Keratinocyte (primary cell): ENCODE results near the gene PRXL2B. TPM values are rescaled to one million over a fixed set of nuclear protein-coding genes. Genes with fewer than 3 reads are reported as not detected.

ENCODE experiments used
- DNase-seq: peaks from one replicate; pipeline ENCODE4 v3.0.0-alpha.2; 2011; ENCODE audit warnings: low read depth, missing footprints, low spot score
- FAIRE-seq: peaks from 2 replicates; lab custom pipeline; 2011; peaks lifted over from hg19 to GRCh38; lab: Jason Lieb, UNC
- H2AFZ ChIP-seq: 2 replicates; pipeline ENCODE4 v1.6.0; 2012; ENCODE audit warnings: low read length, control low read depth, inconsistent platforms; ENCODE audit not compliant: control insufficient read depth
- H3K27ac ChIP-seq: 2 replicates; pipeline ENCODE4 v1.5.1; 2011; ENCODE audit warnings: low read length; ENCODE audit not compliant: control insufficient read depth, insufficient read depth
- H3K27me3 ChIP-seq: 3 replicates; pipeline ENCODE4 v1.6.0; 2011; ENCODE audit warnings: low read length; ENCODE audit not compliant: control insufficient read depth, insufficient read depth; ENCODE audit errors: extremely low read depth
- H3K36me3 ChIP-seq, 2 experiments: 2 replicates in 1 of 2; 3 replicates in 1 of 2; pipeline ENCODE4 v1.5.1; 2011; ENCODE audit warnings: low read length in 2 of 2, mild to moderate bottlenecking in 1 of 2; ENCODE audit not compliant: control insufficient read depth in 2 of 2, insufficient read depth in 2 of 2; ENCODE audit errors: extremely low read depth in 1 of 2
- H3K4me1 ChIP-seq: 3 replicates; pipeline ENCODE4 v1.5.1; 2011; ENCODE audit warnings: low read length; ENCODE audit not compliant: control insufficient read depth, insufficient read depth; ENCODE audit errors: extremely low read depth
- H3K4me2 ChIP-seq: 3 replicates; pipeline ENCODE4 v1.6.0; 2011; ENCODE audit warnings: low read depth, low read length; ENCODE audit not compliant: control insufficient read depth, insufficient read depth; ENCODE audit errors: extremely low read depth
- H3K4me3 ChIP-seq, 3 experiments: fragments of 200-600 bp in 1 of 3; sonication (generic) in 1 of 3; 2 replicates in 2 of 3; 3 replicates in 1 of 3; pipeline ENCODE4 v1.5.1; 2011 to 2016; ENCODE audit warnings: low read length in 3 of 3, mild to moderate bottlenecking in 3 of 3, control low read depth in 2 of 3, inconsistent platforms in 1 of 3, low read depth in 1 of 3, mixed read lengths in 1 of 3, mixed run types in 1 of 3, moderate library complexity in 1 of 3; ENCODE audit not compliant: control insufficient read depth in 2 of 3, insufficient read depth in 2 of 3; ENCODE audit errors: extremely low read depth in 1 of 3
- H3K79me2 ChIP-seq: 2 replicates; pipeline ENCODE4 v1.6.0; 2012; ENCODE audit warnings: low read length; ENCODE audit not compliant: control insufficient read depth, insufficient read depth
- H3K9ac ChIP-seq: 3 replicates; pipeline ENCODE4 v1.6.0; 2011; ENCODE audit warnings: low read length; ENCODE audit not compliant: control insufficient read depth, insufficient read depth; ENCODE audit errors: extremely low read depth
- H3K9me1 ChIP-seq: 3 replicates; pipeline ENCODE4 v1.6.0; 2011; ENCODE audit warnings: low read length; ENCODE audit not compliant: control insufficient read depth, insufficient read depth; ENCODE audit errors: extremely low read depth
- H3K9me3 ChIP-seq: 2 replicates; pipeline ENCODE4 v1.5.1; 2012; ENCODE audit warnings: low read depth, low read length; ENCODE audit not compliant: control insufficient read depth
- H4K20me1 ChIP-seq: 3 replicates; pipeline ENCODE4 v1.6.0; 2011; ENCODE audit warnings: low read length; ENCODE audit not compliant: control insufficient read depth, insufficient read depth; ENCODE audit errors: extremely low read depth
- CTCF ChIP-seq, 3 experiments: IDR thresholded peaks in 1 of 3; conservative IDR thresholded peaks in 1 of 3; optimal IDR thresholded peaks in 1 of 3; 2 replicates in 2 of 3; 3 replicates in 1 of 3; pipeline versions ENCODE3 to v1.5.1; 2011; ENCODE audit warnings: low read length in 3 of 3, mild to moderate bottlenecking in 3 of 3, moderate library complexity in 2 of 3, control low read depth in 1 of 3, inconsistent platforms in 1 of 3; ENCODE audit not compliant: insufficient read depth in 2 of 3; ENCODE audit errors: extremely low read depth in 1 of 3
- EZH2 ChIP-seq: IDR thresholded peaks from one replicate; pipeline ENCODE4 v1.6.1; 2012; ENCODE audit warnings: inconsistent platforms, mild to moderate bottlenecking, low read length, moderate library complexity
- dilution Hi-C: fragments of 300-500 bp; cut with MboI; formaldehyde crosslinking; loops from one replicate; pipeline ENCODE4 v1.7.0; 2020; ENCODE audit warnings: low sequenced_read_pairs; ENCODE audit not compliant: extremely low pct_ligation_motif_present
- polyA plus RNA-seq, 5 experiments: library from polyadenylated mRNA; depleted of rRNA in 3 of 5; stranded (reverse) in 3 of 5; stranded (forward) in 1 of 5; unstranded in 1 of 5; fragments of >200 nt; gene quantifications; 1 replicate in 1 of 5; 2 replicates in 3 of 5; 3 replicates in 1 of 5; pipeline versions ENCODE4 v1.2.1 to v1.2.3, GENCODE V29; 2011 to 2012; ENCODE audit warnings: missing spikeins in 2 of 5, low read depth in 1 of 5, low replicate concordance in 1 of 5

PRXL2B gene
- polyA plus RNA-seq, 1 donor (not counting 4 experiments of a cell fraction or from before 2014, with no cell fraction given), result 11.4 TPM

GRCh38 chr1:2561446-2561845, 25.1 kb upstream of the PRXL2B start:
- dilution Hi-C loops, result no loop called here
- Histone ChIP-seq H2AFZ (no peak overlapping the region), H3K9me1 (no peaks in the 10 kb centered on the region), H3K4me2 (no peak overlapping the region), H3K27me3 (peaks cover 21% of the 10 kb centered on the region), H3K9me3 (no peaks in the 10 kb centered on the region), H3K79me2 (no peaks in the 10 kb centered on the region), H3K9ac (no peak overlapping the region), H3K4me3 (no peak overlapping the region), H3K4me1 (peaks cover 3% of the 10 kb centered on the region), H3K27ac (no peak overlapping the region), H4K20me1 (no peaks in the 10 kb centered on the region), H3K36me3 (no peaks in the 10 kb centered on the region)
- FAIRE-seq (no peak), DNase-seq (no peak)
- no peak for TF ChIP-seq EZH2
- no peak for TF ChIP-seq CTCF (optimal IDR thresholded peaks at IDR 0.05 in 1 of 3, IDR thresholded peaks at IDR 0.05 in 1 of 3, conservative IDR thresholded peaks at IDR 0.05 in 1 of 3; ENCODE audit: extremely low read depth in 1 of 3, insufficient read depth in 2 of 3, low read length in 3 of 3)

GRCh38 chr1:2561898-2562895, 24.4 kb upstream of the PRXL2B start:
- TF ChIP-seq CTCF (optimal IDR thresholded peaks at IDR 0.05 in 1 of 3, IDR thresholded peaks at IDR 0.05 in 1 of 3, conservative IDR thresholded peaks at IDR 0.05 in 1 of 3; ENCODE audit: extremely low read depth in 1 of 3, insufficient read depth in 2 of 3, low read length in 3 of 3) (peak; percentile 32 to 74 (median 49)), EZH2 (no peak)
- Histone ChIP-seq H3K79me2 (no peaks in the 10 kb centered on the region), H3K4me2 (no peak overlapping the region), H3K9me3 (no peaks in the 10 kb centered on the region), H3K27ac (no peak overlapping the region), H2AFZ (no peak overlapping the region), H3K9me1 (no peaks in the 10 kb centered on the region), H3K4me1 (no peaks in the 10 kb centered on the region), H3K27me3 (peaks cover 21% of the 10 kb centered on the region), H3K9ac (no peak overlapping the region), H3K4me3 (no peak overlapping the region), H3K36me3 (no peaks in the 10 kb centered on the region), H4K20me1 (no peaks in the 10 kb centered on the region)
- DNase-seq (no peak), FAIRE-seq (no peak)
- dilution Hi-C loops, result no loop called here
